Stomach smooth muscle (tissue), 2 donors: ENCODE data around the gene DAB1.

Experiments
- H3K27ac ChIP-seq: one replicate; pipeline ENCODE4 v1.7.0; 2013; ENCODE audit warnings: mild to moderate bottlenecking, low read length, inconsistent platforms
- H3K27me3 ChIP-seq, 2 donors: one replicate each; pipeline ENCODE4 v1.7.0; 2013; ENCODE audit warnings: low read length in 2 of 2; ENCODE audit not compliant: insufficient read depth in 2 of 2, control insufficient read depth in 1 of 2
- H3K36me3 ChIP-seq, 2 donors: one replicate each; pipeline ENCODE4 v1.7.0; 2013; ENCODE audit warnings: low read length in 2 of 2; ENCODE audit not compliant: control insufficient read depth in 2 of 2, insufficient read depth in 2 of 2
- H3K4me1 ChIP-seq: one replicate; pipeline ENCODE4 v1.7.0; 2013; ENCODE audit warnings: low read length; ENCODE audit not compliant: control insufficient read depth, insufficient read depth
- H3K4me3 ChIP-seq, 2 donors: one replicate each; pipeline ENCODE4 v1.7.0; 2013; ENCODE audit warnings: low read length in 2 of 2
- H3K9ac ChIP-seq, 2 donors: one replicate each; pipeline ENCODE4 v1.7.0; 2013; ENCODE audit warnings: low read length in 2 of 2, mild to moderate bottlenecking in 1 of 2
- H3K9me3 ChIP-seq, 2 donors: one replicate each; pipeline ENCODE4 v1.7.0; 2013; ENCODE audit warnings: low read length in 2 of 2; ENCODE audit not compliant: control insufficient read depth in 2 of 2
- donor health status: healthy.
- donor health status: Pancreatic carcinoma.

Gene DAB1

DNA sequence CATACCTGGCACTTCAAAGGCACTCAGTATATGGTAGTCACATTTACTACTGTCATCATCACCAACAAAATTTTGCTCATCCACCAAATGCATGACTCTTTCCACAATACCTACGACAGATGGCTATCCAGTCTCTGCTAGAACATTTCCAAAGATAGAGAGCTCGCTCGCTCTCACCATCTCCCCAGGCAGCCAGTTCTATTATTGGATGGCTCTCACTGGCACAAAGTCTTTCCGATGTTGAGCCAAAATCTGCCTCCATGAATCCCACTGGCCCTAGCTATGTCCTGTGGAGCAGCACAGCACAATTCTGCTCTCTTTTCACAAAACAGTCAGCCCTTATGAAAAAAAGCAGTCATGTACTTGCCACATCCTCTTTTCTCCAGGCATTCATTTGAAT lies 102.1 kb downstream of the DAB1 start:
- no peak overlapping the region for H3K9ac ChIP-seq
- H3K4me1 ChIP-seq = peaks cover 9% of the 10 kb centered on the region
- H3K27me3 ChIP-seq = no peaks in the 10 kb centered on the region
- H3K27ac ChIP-seq = no peak overlapping the region
- no peaks in the 10 kb centered on the region for H3K9me3 ChIP-seq
- no peak overlapping the region for H3K4me3 ChIP-seq
- no peaks in the 10 kb centered on the region for H3K36me3 ChIP-seq

DNA sequence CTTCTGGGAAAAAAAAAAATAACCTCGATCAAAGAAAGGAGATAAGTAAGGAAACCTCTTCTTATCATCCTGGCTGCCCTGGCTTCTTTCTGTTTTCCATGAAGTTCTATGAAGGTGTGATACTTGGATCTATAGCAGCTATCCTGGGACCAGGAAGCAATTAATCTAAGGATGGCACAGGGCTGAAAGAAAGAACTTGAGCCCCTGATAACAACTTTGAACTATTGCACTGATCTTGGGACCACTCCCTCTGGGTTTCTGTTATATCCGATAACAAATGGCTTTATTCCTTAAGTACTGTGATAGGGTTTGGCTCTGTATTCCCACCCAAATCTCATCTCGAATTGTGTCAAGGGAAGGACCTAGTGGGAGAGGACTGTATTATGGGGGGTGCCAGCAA lies 104.1 kb downstream of the DAB1 start:
- Histone ChIP-seq H3K27me3 (no peaks in the 10 kb centered on the region), H3K36me3 (no peaks in the 10 kb centered on the region), H3K27ac (no peak overlapping the region), H3K4me3 (no peak overlapping the region), H3K9ac (no peak overlapping the region), H3K4me1 (peaks cover 4% of the 10 kb centered on the region), H3K9me3 (no peaks in the 10 kb centered on the region)

DNA sequence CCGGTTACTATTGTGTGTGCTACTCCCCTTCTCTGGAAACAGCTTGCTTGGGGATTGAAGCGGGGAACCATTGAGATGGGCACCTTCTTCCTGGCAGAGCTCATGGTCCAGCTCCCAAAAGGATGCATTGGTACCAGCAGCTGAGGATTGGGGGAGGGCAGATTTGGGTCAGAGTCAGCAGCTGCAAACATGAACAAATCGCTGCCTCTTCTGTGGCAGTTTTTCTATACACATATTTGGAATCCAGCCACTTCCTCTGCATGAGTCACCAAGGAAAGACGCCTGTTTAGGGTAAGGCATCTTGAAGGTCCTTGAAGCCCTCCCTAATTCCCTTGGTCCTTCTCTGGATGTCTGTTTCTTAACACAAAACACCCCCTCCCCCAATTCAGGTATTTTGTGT lies 104.7 kb downstream of the DAB1 start:
- Histone ChIP-seq H3K9ac (no peak overlapping the region), H3K27me3 (no peaks in the 10 kb centered on the region), H3K4me1 (no peaks in the 10 kb centered on the region), H3K4me3 (no peak overlapping the region), H3K9me3 (no peaks in the 10 kb centered on the region), H3K27ac (no peak overlapping the region), H3K36me3 (no peaks in the 10 kb centered on the region)

DNA sequence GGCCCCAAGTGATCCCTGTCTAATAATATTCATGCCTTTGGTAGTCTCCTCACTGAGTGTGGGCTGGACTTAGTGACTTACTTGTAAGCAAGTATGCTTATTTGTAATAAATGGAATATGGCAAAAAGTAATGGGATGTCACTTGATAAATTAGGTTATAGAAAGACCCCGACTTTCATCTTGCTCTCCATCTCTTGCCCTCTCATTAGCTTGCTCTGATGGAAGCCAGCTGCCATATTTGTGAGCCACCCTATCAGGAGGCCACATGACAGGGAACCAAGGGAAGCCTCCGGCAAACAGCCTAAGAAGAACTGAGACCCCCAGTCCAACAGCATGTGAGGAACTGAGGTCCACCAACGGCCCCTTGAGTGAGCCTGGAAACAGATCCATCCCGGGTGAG lies 107.0 kb downstream of the DAB1 start:
- Histone ChIP-seq H3K4me3 (no peak overlapping the region), H3K27ac (no peak overlapping the region), H3K4me1 (no peaks in the 10 kb centered on the region), H3K9me3 (no peaks in the 10 kb centered on the region), H3K9ac (no peak overlapping the region), H3K27me3 (no peaks in the 10 kb centered on the region), H3K36me3 (no peaks in the 10 kb centered on the region)

DNA sequence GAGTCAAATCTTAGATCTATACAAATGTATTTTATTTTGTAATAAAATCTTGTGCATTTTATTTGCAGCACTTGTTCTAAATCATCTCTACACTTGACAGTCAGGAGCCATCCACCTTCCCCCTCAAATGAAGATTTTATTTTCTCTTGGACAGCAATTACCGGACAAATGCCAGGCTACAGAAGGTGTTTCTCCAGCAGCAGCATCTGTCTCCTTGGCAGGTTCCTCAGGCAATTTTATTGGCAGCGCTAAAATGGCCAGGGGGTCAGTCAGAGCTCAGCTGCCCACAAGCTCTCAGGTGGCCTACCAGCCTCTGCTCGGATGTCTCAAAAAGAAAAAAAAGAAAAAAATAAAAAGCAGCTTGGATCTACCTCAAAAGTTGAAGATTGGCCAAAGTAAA lies 107.6 kb downstream of the DAB1 start:
- Histone ChIP-seq H3K27me3 (no peaks in the 10 kb centered on the region), H3K4me3 (no peak overlapping the region), H3K9ac (no peak overlapping the region), H3K27ac (no peak overlapping the region), H3K9me3 (no peaks in the 10 kb centered on the region), H3K4me1 (no peaks in the 10 kb centered on the region), H3K36me3 (no peaks in the 10 kb centered on the region)

DNA sequence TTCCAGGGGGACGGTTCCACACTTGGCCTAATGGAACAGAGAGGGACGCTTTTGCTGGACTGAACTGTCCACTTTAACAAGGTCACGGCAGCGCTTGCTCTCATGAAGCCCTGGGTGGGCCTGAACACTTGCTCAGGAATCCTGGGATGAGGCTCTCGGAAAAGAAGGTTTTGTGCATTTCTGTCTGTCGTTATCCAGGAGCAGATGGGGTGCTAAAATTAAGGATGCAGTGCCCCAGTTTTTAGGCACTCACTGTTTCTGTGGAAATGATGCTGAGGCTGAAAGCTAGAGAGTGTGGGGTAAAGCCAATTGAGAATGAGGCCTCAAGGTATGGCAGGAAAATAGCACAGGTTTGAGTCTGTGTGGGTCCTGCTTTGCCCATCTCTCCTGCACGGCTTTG lies 111.0 kb downstream of the DAB1 start:
- Histone ChIP-seq H3K27me3 (no peaks in the 10 kb centered on the region), H3K27ac (no peak overlapping the region), H3K9ac (no peak overlapping the region), H3K9me3 (no peaks in the 10 kb centered on the region), H3K36me3 (no peaks in the 10 kb centered on the region), H3K4me1 (no peaks in the 10 kb centered on the region), H3K4me3 (no peak overlapping the region)

DNA sequence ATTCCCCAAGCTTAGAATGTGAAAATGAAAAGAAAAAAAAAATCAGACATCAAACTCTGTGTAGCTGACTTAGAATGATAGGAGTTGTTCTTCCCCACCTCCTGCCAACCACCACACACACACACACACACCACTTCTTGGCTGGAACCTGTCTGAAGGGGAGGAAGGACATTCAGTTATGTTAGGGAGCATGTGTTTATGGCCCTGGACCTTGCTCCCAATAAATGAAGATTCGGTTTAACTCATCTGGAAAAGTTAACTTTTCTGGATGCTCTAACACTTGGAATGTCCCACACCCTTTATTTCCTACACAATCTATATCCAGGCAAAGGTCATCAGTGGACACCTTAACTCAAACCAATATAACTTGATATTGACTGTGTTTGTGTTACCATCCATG lies 112.4 kb downstream of the DAB1 start:
- no peaks in the 10 kb centered on the region for H3K27me3 ChIP-seq
- H3K4me1 ChIP-seq = no peaks in the 10 kb centered on the region
- H3K27ac ChIP-seq = no peak overlapping the region
- no peak overlapping the region for H3K4me3 ChIP-seq
- no peaks in the 10 kb centered on the region for H3K9me3 ChIP-seq
- H3K36me3 ChIP-seq = no peaks in the 10 kb centered on the region
- H3K9ac ChIP-seq = no peak overlapping the region

DNA sequence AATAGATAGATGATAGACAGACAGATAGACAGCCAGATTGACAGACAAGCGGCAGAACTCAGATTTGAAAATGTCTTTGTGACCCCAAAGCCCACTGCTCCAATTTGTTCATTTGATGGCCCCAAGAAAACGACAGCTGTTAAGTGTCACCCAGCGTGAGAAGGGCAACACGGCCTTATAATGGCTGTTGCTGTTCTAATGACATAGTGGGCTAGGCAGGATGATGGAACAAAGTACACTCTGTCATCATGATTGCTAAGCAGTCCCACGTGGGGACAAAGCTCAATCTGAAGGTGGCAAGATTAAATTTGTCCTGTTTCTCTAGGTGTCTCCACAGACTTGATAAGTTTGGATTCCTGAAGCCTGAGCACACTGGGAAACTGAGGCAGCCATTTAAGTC lies 112.9 kb downstream of the DAB1 start:
- Histone ChIP-seq H3K27me3 (no peaks in the 10 kb centered on the region), H3K4me1 (no peaks in the 10 kb centered on the region), H3K9me3 (no peaks in the 10 kb centered on the region), H3K9ac (no peak overlapping the region), H3K27ac (no peak overlapping the region), H3K4me3 (no peak overlapping the region), H3K36me3 (no peaks in the 10 kb centered on the region)

DNA sequence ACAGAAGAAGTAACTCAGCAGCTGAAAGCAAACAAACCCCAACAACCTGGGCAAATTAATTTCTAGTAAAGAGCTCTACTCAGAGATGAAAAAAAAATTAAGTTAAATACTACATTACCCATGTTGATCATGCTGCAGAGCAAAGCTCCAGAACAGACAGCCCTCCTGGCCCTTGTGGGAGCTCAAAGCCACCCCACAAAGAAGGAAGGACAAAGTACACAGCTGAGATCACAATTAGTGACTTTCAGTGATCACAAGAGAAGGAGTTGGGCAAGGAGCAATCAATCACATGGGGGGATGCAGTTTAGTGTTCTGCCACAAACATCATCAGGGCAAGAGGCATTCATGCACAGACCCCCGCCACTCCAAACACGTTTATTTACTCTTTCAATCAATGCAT lies 114.2 kb downstream of the DAB1 start:
- Histone ChIP-seq H3K36me3 (no peaks in the 10 kb centered on the region), H3K9me3 (no peaks in the 10 kb centered on the region), H3K9ac (no peak overlapping the region), H3K27me3 (no peaks in the 10 kb centered on the region), H3K27ac (no peak overlapping the region), H3K4me3 (no peak overlapping the region), H3K4me1 (no peaks in the 10 kb centered on the region)

DNA sequence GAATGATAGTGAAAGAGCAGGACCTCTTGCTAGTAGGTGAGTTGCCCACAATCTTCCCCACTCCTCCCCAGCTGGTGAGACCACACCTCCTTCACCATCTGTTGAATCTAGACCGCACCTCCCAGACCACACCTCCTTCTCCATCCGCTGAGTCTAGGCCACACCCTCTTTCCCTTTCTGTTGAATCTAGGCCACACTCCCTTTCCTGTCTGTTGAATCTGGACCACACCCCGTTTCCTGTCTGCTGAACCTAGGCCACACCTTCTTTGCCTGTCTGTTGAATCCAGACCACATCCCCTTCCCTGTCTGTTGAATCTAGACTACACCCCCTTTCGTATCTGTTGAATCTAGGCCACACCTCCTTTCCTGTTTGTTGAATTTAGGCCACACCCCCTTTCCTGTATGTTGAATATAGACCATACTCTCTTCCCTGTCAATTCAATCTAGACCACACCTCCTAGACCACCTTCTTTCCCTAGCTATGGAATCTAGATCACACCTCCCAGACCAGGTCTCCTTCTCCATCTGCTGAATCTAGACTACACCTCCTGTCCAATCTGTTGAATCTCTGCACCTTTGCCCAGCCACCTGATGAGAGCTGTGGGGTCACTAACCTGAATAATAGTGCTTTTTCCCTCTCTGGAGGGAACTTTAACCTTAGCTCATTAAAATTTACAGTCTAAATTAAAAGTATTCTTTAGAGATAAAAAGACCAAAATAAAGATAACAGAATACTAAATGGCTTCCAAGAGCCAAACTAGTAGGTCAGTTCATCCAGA lies 116.3 kb downstream of the DAB1 start:
- H3K36me3 ChIP-seq = no peaks in the 10 kb centered on the region
- H3K9ac ChIP-seq = no peak overlapping the region
- H3K27ac ChIP-seq = no peak overlapping the region
- H3K9me3 ChIP-seq = no peaks in the 10 kb centered on the region
- no peaks in the 10 kb centered on the region for H3K4me1 ChIP-seq
- no peak overlapping the region for H3K4me3 ChIP-seq
- H3K27me3 ChIP-seq = no peaks in the 10 kb centered on the region

DNA sequence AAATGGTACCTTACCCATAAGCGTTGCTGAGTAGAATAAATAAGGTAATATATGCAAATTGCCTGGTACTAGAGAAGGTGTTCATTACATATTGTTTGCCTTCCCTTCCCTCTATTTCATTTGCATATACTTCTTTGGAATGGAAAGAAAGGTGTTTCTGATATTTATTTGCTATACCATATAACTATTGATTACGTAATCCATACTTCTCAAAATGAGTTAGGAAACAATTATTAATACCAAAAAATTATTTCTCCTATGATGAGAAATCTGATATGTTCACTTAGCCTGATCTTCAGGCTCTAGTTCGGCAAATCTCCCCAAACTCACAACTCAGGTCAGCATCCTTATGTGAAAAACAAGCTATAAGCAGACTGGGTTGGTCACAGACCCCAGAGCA lies 119.3 kb downstream of the DAB1 start:
- no peaks in the 10 kb centered on the region for H3K36me3 ChIP-seq
- no peaks in the 10 kb centered on the region for H3K27me3 ChIP-seq
- no peak overlapping the region for H3K9ac ChIP-seq
- H3K4me1 ChIP-seq = no peaks in the 10 kb centered on the region
- no peak overlapping the region for H3K4me3 ChIP-seq
- no peaks in the 10 kb centered on the region for H3K9me3 ChIP-seq
- no peak overlapping the region for H3K27ac ChIP-seq
